Tibial nerve (tissue), 4 donors: ENCODE measurements around the gene TRIM43. TPM values are rescaled to one million over a fixed set of nuclear protein-coding genes. Genes with fewer than 3 reads are reported as not detected.
"Not testable (repeated sequence)": the region's sequence is repeated elsewhere in the genome, so short reads cannot be mapped to it uniquely, and the experiment has no call there.

ENCODE experiments used
- DNase-seq, 2 donors: peaks; one replicate each; pipeline ENCODE4 v3.0.0-alpha.2; 2019; ENCODE audit warnings: low spot score in 2 of 2
- H3K27ac ChIP-seq, 4 donors: fragments of 200-600 bp; sonication (generic) in 3 of 4; one replicate each; pipeline ENCODE4 v1.5.1; 2017 to 2019; ENCODE audit warnings: mild to moderate bottlenecking in 1 of 4
- H3K27me3 ChIP-seq, 2 donors: fragments of 200-600 bp; sonication (generic) in 1 of 2; one replicate each; pipeline versions ENCODE4 v1.5.1 to v1.6.0; 2017 to 2019
- H3K36me3 ChIP-seq, 3 donors: fragments of 200-600 bp; sonication (generic); one replicate each; pipeline ENCODE4 v1.5.1; 2018 to 2019
- H3K4me1 ChIP-seq, 4 donors: fragments of 200-600 bp; sonication (generic) in 3 of 4; one replicate each; pipeline ENCODE4 v1.5.1; 2017 to 2019
- H3K4me3 ChIP-seq, 4 donors: fragments of 200-600 bp; sonication (generic) in 3 of 4; one replicate each; pipeline ENCODE4 v1.5.1; 2017 to 2019; ENCODE audit warnings: mild to moderate bottlenecking in 1 of 4, moderate library complexity in 1 of 4
- H3K9me3 ChIP-seq, 4 donors: fragments of 200-600 bp; sonication (generic) in 3 of 4; one replicate each; pipeline ENCODE4 v1.5.1; 2017 to 2019
- CTCF ChIP-seq, 5 experiments: fragments of 200-600 bp in 3 of 5; fragments of 450-650 bp in 2 of 5; sonication (generic) in 3 of 5; IDR thresholded peaks; one replicate each; pipeline ENCODE4 v1.5.1; 2016 to 2019; ENCODE audit warnings: antibody characterized with exemption in 5 of 5, mild to moderate bottlenecking in 3 of 5, moderate library complexity in 2 of 5
- EP300 ChIP-seq, 2 donors: sonication (generic); formaldehyde crosslinking; IDR thresholded peaks; one replicate each; pipeline ENCODE4 v1.6.1; 2017; ENCODE audit warnings: antibody characterized with exemption in 2 of 2, mild to moderate bottlenecking in 1 of 2
- POLR2A ChIP-seq, 2 donors: fragments of 450-650 bp; IDR thresholded peaks; one replicate each; pipeline ENCODE4 v1.6.1; 2017; ENCODE audit warnings: antibody characterized with exemption in 2 of 2, mild to moderate bottlenecking in 2 of 2, moderate library complexity in 2 of 2
- WGBS, 2 donors: methylation state at CpG; one replicate each; pipeline ENCODE4 v1.1.5; 2018; 5-methylcytosine and 5-hydroxymethylcytosine counted together
- total RNA-seq, 4 donors: library from RNA; depleted of rRNA; stranded (reverse); fragments of >200 nt; gene quantifications; one replicate each; pipeline ENCODE4 v1.1.0, GENCODE V29; 2016

The TRIM43 gene
- total RNA-seq, result not detected

GRCh38 chr2:95591701-95592100 lies at the start of gene TRIM43:
Gene TRIM43 (plus strand): TSS chr2:95592001. CDS start chr2:95594024, 2,023 bp downstream.
- H3K4me1 ChIP-seq, H3K27me3 ChIP-seq, DNase-seq, H3K27ac ChIP-seq, H3K9me3 ChIP-seq, H3K36me3 ChIP-seq, H3K4me3 ChIP-seq: not testable (repeated sequence)
- 100% methylated on average over 1 to 2 of the region's 4 CpGs for WGBS, 2 donors

GRCh38 chr2:95551055-95551568 lies 40.7 kb upstream of the TRIM43 start:
- H3K27ac ChIP-seq, result no peak overlapping the region
- no peaks in the 10 kb centered on the region for H3K36me3 ChIP-seq
- H3K4me3 ChIP-seq, result no peak overlapping the region
- H3K9me3 ChIP-seq, result no peaks in the 10 kb centered on the region
- WGBS, 2 donors, result 74 to 81% methylated on average over 17 of the region's 17 CpGs
- TF ChIP-seq CTCF (IDR thresholded peaks at IDR 0.05), result no peak
- no peak for TF ChIP-seq POLR2A (IDR thresholded peaks at IDR 0.05)
- TF ChIP-seq EP300 (IDR thresholded peaks at IDR 0.05), result no peak
- H3K27me3 ChIP-seq, result no peaks in the 10 kb centered on the region
- H3K4me1 ChIP-seq, result no peaks in the 10 kb centered on the region
- no peak for DNase-seq

GRCh38 chr2:95552911-95553310 lies 38.9 kb upstream of the TRIM43 start:
- Histone ChIP-seq H3K4me1 (no peaks in the 10 kb centered on the region), H3K36me3 (no peaks in the 10 kb centered on the region), H3K27ac (no peak overlapping the region), H3K27me3 (no peaks in the 10 kb centered on the region), H3K9me3 (no peaks in the 10 kb centered on the region), H3K4me3 (no peak overlapping the region)
- no peak for TF ChIP-seq EP300 (IDR thresholded peaks at IDR 0.05)
- TF ChIP-seq CTCF (IDR thresholded peaks at IDR 0.05), result no peak
- TF ChIP-seq POLR2A (IDR thresholded peaks at IDR 0.05), result no peak
- peak in 1 of 2 donors; percentile 11 for DNase-seq
- WGBS, 2 donors, result 28 to 42% methylated on average over 2 of the region's 2 CpGs

- Histone ChIP-seq H3K27me3 (no peaks in the 10 kb centered on the region), H3K36me3 (no peaks in the 10 kb centered on the region), H3K4me3 (no peak overlapping the region), H3K4me1 (no peaks in the 10 kb centered on the region), H3K27ac (no peak overlapping the region), H3K9me3 (no peaks in the 10 kb centered on the region)
- no peak for DNase-seq
- 54 to 68% methylated on average over 2 of the region's 2 CpGs for WGBS, 2 donors
- TF ChIP-seq EP300 (IDR thresholded peaks at IDR 0.05), result no peak
- TF ChIP-seq CTCF (IDR thresholded peaks at IDR 0.05), result no peak
- TF ChIP-seq POLR2A (IDR thresholded peaks at IDR 0.05), result no peak
Observed at GRCh38 chr2:95569170-95569569, 22.6 kb upstream of the TRIM43 start.

- TF ChIP-seq EP300 (IDR thresholded peaks at IDR 0.05) (no peak), CTCF (IDR thresholded peaks at IDR 0.05) (no peak), POLR2A (IDR thresholded peaks at IDR 0.05) (no peak)
- Histone ChIP-seq H3K27me3 (no peaks in the 10 kb centered on the region), H3K27ac (no peak overlapping the region), H3K4me1 (no peaks in the 10 kb centered on the region), H3K9me3 (no peaks in the 10 kb centered on the region), H3K4me3 (no peak overlapping the region), H3K36me3 (no peaks in the 10 kb centered on the region)
- 78 to 79% methylated on average over 2 of the region's 2 CpGs for WGBS, 2 donors
- DNase-seq, result no peak
Observed at GRCh38 chr2:95573866-95574265, 17.9 kb upstream of the TRIM43 start.

GRCh38 chr2:95574506-95574905 lies 17.3 kb upstream of the TRIM43 start:
- no peaks in the 10 kb centered on the region for H3K9me3 ChIP-seq
- TF ChIP-seq POLR2A (IDR thresholded peaks at IDR 0.05), result no peak
- TF ChIP-seq EP300 (IDR thresholded peaks at IDR 0.05), result no peak
- no peaks in the 10 kb centered on the region for H3K36me3 ChIP-seq
- no peak overlapping the region for H3K4me3 ChIP-seq
- no peak overlapping the region for H3K27ac ChIP-seq
- no peaks in the 10 kb centered on the region for H3K27me3 ChIP-seq
- H3K4me1 ChIP-seq, result no peaks in the 10 kb centered on the region
- no peak for DNase-seq
- 67 to 69% methylated on average over 4 of the region's 4 CpGs for WGBS, 2 donors
